ENCODE measurements around the gene TTBK1.

The TTBK1 gene

DNA sequence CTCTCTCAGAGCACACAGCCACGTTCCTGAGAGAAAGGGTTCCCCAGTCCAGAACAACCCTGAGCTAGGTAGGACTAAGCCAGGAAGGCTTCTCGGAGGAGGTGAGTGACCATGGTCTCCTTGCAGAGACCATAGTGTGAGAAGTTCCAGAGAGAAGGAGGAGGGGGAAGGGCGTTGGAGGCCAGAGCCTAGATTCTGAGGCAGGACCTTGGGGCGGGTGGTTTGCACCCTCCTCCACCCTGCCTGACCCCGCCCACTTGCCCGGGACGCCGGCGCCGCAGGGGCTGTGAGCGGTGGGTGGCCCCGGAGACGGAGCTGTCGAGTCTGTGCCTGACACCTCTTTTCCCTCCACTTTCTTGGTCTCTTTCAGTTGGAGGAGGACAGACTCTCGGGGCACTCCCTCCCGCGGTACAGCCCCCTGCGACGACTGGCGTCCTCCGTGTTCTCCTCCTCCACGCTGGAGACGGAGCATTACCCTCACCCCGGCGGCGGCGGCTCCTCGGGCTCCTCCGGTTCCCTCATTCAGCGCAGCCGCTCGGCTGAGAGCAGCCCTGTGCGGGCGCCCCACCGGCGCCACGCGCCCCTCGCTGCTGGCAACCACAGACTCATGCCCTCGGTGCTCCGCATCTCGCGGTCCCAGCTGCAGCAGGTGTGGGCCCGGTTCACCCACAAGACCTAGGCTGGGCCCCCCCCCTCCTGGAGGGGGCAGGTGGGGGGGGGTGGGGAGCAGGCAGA, 26.2 kb downstream of the TTBK1 start:
- DNase-seq (ENCODE audit: low read depth in 4 of 4, low spot score in 1 of 4): no peak

DNA sequence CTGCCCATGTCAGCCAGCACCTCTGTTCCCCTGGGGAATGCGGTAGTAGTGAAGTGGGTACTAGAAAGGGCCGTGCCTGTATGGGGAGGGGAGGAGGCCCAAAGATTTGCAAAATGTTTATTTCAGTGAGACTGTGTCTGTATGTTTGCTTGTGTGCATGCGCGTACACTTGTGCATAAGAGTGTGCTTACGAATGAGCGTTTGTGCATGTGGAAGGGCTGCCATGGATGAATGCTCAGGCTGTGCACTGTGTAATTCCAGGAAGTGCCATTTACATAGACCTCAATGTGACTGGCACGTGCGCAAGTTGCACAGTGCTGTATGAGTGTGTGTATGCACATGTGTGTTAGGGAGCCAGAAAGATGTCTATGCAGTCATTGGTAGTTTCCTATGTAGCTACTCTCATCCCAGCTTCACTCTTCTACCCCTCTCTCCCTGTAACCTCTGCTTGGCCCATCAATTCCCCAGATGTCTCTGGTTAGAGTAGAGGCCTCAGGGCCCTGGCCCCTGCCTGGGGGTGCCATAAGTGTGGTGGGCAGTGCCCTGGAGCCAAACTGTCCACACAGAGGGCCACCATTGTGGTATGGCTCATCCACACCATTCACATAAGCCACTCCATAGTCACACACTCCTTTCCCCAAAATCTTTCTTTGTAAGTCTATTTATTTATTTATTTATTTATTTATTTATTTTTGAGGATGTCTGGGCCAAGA, 28.0 kb downstream of the TTBK1 start:
- no peak for DNase-seq (ENCODE audit: low read depth in 4 of 4, low spot score in 1 of 4)

DNA sequence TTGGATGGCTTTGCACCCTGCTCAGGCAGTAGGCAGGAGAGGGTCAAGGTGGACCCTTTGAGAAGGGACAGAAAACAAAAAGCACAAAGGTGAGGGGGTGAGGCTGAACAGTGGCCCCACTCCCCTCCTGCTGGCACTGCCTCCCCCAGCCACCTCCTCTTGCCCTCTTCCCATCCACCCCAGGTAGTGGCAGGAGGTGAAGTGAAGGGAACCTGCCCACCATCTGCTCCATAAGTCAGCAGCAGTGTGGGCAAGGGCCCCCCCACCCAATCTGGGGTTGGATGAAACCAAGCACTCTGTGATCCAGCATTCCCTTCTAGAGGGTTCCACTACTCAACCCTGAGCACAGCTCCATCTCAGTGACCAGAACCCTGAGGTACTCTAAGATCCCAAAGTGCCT, 28.7 kb downstream of the TTBK1 start:
- DNase-seq (ENCODE audit: low read depth in 4 of 4, low spot score in 1 of 4): no peak

DNA sequence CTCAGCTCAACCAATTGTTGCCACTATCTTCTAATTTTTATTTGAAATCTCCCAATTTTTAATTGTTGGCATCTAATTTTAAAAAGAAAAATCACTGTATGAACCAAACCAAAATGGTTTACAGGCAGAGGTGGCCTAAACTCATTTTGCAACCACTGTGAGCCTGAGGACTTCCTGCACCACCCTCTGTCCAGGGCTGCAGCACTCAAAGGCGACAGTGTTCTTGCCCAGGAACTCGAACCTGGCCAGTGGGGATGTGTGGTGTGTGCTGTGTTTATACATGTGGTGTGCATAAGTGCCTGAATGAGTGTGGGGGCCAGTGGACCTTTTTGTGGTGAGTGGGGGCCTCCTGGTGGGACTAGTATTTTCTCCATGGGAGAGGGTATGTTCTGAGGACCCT, 30.4 kb downstream of the TTBK1 start:
- no peak for DNase-seq (ENCODE audit: low read depth in 4 of 4, low spot score in 1 of 4)

DNA sequence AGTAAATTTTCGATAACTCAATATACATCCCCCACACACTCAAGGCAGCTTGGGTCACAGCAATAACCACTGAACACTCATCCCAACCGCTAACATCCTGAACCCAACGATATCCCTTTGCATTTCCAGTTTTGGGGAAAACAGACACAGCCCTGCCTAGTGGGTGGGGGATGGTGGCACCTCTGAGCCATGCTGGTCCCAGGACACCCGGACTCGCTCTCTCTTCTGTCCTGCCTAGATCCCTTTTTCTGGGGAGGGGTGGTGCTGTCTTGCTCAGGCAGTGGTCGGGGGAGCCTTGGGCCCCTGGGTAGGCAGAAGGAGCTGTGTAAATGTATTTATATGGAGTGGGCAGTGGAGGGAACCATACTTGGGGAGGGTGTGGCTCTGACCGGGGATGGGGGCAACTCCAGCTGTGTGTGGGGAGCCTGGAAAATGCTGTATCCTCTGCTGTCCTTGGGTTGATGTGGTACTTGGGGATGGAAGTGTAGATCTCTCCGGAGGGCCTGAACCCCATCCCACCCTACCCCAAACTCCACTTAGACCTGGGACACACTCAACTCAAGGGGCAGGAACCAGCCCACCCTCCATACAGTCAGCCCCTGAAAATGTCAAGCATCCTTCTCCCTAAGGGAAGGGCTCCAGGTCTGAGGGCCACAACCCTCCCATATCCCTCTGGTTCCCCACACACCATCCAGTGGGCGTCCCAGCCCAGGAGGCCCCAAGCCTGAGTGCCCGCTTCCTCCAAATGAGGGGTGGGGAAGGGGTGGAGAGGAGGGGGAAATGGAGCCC, 31.0 kb downstream of the TTBK1 start:
- no peak for DNase-seq (ENCODE audit: low read depth in 4 of 4, low spot score in 1 of 4)

DNA sequence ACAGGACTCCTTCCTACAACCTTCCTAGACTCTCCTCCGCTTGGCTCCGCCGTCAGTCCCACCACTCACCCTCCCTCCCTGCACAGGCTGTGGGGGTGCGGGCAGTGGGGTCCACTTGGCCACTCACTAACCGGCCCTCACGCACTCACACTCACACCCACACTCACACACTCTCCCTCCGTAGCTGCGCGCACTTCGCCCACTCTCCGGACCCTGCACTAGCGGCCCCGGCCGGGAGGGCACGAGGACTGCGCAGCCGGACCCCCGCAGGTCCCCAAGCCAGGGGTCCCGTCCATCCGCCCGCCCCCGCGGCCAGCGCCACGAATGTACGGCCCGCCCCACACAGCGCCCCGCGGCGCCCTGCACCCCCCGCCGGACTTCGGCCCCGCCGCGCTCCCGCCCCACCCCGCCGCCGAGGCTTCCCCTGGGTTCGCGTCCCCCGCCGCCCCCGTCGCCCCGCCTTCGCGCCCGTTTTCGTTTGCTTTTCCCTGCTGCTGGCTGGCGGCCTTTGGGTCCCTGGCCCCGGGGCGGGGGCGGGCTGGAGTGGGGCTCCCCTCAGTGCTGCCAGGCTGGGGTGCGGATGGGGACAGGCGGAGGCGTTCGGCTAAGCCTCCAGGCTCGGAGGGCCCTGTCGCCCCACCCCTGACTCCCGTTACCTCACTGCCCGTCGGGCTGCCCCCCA, 31.8 kb downstream of the TTBK1 start:
- DNase-seq (ENCODE audit: low read depth in 4 of 4, low spot score in 1 of 4): no peak

DNA sequence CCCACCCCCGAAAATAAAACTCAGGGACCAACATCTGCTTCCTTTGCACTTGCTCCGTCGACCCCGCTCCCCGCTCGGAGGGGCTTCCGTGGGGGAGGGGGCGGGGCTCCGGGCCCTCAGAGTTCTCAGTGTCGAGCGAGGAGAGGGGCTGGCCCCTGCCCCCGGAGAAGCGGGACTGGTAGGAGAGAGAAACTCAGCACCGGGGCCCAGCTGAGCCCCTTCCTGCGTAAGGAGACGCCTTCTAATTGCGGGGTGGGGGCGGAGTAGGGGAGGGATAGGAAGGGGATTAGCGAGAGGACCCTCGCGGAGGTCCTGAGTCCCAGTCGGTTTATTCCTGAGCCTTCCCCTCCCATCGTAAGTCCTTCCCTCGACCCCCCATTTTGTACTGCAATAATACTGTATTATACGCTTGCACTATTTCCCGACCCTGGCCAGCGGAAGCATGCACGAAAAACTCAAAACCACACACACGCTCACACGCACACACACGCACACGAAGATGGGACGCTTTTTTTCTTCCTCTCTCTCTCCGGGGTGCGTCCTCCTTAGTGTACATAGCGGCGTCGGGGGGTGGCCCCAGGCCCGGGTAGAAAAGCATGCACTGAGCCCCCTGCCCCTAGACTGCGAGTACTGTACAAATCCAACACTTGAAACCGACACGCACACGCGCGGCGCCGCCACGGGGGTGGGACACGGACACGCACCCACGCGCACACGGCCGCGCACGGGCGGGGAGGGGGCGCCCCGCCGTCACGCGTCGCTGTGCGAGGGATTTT, 32.7 kb downstream of the TTBK1 start:
- DNase-seq (ENCODE audit: low read depth in 4 of 4, low spot score in 1 of 4): no peak

DNA sequence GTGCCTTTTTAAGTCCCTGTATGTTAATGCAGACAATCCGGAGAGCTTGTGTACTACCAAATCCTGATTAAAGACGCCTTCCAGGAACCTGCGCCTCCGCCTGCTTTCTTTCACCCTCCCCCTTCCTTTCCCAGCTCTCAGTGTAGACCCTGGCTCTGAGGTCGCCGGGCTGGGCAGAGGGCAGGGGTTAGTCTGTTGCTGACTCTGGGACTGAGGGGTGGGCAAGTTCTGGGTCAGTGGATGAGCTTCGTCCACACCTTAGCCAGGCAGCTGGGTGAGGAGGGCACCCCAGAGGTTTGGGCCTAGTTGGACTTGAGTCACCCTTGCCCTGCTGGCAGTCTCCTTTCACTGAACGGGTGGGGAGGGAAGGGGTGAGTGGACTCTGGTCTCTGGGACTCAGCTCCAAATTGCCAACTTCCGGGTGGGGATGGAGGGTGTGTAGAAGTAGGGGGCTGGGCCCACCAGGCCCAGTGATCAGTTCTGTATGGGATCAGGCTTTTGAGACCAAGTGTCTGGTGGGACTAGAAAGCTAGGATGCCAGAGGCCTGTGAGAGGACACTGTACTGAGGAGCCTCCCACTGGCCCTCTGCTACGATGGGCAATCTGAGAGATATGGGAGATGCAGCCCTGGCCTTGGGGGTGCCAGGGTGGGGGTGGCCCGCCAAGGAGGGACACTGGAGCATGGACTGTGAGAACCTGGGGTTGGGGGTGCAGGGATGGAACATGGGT, 33.5 kb downstream of the TTBK1 start:
- DNase-seq (ENCODE audit: low read depth in 4 of 4, low spot score in 1 of 4): no peak

DNA sequence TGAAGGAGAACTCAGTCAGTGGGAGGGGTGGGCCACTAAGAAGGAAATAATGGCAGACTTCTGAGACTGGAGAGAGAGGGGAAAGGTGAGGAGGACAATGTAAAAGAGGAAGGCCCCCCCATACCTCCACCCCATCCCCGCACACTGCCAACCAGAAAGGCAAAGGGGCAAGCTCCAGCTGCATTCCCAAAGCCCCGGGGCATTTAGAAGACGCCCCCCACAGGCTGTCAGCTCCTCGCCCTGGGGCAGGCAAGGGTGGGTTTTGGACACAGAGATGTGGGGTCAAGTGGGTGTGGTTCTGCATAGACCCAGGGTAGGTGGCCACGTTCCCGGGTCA, 34.0 kb downstream of the TTBK1 start:
- no peak for DNase-seq (ENCODE audit: low read depth in 4 of 4, low spot score in 1 of 4)

DNA sequence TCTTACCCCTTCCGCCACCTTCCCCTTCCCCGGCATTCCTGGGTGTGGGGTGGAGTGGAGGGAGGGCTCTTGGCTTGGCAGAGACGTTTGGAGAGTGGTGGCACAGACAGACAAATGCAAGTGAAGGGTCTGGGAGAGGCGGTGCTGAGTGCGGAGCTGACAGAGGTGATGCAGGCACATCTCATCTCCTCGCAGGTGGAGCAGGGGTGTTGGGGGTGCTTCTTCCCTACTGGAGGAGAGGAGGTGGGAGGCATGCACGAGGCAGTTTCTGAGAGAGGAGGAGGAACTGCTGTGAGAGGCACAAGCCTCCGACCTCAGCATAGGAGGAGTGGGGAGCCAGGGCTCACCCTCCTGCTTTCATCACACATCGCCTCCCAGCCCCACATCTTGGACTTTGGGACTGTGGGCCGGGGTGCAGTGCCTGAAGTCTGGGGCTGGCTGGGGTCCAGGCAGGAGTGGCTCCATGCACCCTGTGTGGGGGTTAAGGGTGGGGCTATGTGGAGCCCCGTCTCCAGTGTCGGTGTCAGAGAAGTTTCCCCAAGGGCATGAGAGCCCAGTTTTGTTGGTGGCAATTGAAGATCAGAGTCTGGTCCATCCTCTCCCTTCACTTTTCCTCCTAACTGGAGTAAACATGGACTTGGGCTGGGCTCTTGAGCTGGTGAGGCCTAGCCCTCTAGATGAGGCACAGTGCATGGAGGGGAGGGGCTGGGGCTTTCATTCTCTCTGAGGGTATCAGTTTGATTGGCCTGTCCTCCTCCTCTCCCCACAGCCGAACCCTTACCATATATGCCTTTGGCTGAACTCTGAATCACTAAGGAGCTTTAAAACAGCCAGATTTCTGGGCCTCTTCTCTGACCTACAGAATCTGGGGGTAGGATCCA, 34.6 kb downstream of the TTBK1 start:
- no peak for DNase-seq (ENCODE audit: low read depth in 4 of 4, low spot score in 1 of 4)

DNA sequence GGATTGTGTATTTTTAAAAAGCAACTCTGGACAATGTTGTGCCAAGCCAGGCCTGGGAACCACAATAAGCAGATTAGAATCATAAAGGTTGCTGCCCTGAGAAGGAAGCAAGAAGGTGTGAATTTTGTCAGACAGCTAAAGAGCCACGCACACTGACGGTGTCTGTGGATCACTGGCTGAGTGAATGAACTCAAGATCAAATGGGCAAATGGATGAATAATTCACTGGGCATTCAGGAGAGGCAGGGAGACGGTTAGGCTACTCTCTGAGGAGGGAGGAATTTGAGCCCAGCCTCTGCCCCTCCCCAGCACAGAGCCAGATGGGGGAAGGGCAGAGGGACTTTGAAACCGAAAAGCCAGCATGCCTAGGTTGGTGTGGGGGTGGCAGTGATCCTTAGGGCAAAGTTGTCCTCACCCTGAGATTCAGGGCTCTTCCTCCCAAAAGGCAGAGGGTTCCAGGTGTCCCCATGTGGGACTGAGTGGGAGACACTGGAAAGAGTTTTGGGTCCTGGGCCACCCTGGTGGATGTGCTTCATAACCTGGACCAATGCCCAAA, 35.3 kb downstream of the TTBK1 start:
- DNase-seq (ENCODE audit: low read depth in 4 of 4, low spot score in 1 of 4): no peak

DNA sequence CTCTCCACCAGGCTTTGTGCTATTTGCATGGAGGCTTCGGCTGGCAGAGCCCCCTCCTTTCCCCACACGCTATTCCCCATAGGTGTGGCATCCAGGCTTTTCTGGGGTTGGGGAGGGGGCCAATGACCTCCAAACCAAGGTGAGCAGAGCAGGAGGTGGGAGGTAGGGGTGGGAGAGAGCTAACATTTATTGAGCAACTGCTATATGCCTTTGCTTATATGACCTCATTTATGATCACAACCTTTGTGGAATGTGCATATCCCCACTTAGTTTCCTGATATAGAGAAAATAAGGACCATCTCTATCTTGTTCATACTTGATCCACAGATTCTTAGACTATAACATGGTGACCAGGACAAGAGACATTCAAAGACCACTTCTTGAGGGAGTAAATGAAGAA, 37.0 kb downstream of the TTBK1 start:
- no peak for DNase-seq (ENCODE audit: low read depth in 4 of 4, low spot score in 1 of 4)

DNA sequence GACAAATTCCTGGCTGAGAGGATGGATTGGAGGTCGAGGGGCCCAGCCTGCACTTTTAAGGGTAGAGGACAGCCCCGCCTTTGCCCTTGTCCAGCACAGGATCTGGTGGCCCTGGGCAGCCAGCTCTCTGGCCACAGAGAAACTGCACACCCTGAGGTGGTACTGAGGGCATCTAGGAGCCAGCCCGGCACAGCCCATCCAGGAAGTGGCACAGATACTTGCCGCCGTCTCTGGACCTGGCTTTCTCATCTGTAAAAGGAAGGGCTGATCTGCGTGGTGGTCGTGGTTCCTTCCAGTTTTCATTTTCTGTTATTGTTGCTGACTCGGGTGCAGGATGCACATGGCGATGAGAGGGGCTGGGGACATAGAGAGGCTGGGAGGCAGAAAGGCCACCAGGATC, 38.8 kb downstream of the TTBK1 start:
- no peak for DNase-seq (ENCODE audit: low read depth in 4 of 4, low spot score in 1 of 4)

DNA sequence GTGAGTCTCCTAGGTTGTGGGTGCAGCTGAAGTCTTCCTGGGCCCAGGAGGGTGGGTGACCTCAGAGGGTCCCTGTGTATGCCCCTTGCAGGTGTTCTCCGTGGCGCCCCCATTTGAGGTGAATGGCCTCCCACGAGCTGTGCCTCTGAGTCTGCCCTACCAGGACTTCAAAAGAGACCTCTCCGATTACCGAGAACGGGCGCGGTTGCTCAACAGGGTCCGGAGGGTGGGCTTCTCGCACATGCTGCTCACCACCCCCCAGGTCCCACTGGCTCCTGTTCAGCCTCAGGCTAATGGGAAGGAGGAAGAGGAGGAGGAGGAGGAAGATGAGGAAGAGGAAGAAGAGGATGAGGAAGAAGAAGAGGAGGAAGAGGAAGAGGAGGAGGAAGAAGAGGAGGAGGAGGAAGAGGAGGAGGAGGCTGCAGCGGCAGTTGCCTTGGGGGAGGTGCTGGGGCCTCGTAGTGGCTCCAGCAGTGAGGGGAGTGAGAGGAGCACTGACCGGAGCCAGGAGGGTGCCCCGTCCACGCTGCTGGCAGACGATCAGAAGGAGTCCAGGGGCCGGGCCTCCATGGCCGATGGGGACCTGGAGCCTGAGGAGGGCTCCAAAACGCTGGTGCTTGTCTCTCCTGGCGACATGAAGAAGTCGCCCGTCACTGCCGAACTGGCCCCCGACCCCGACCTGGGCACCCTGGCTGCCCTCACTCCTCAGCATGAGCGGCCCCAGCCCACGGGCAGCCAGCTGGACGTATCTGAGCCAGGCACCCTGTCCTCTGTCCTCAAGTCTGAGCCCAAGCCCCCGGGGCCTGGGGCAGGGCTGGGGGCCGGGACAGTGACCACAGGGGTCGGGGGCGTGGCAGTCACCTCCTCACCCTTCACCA, 39.6 kb downstream of the TTBK1 start:
- no peak for DNase-seq (ENCODE audit: low read depth in 4 of 4, low spot score in 1 of 4)

DNA sequence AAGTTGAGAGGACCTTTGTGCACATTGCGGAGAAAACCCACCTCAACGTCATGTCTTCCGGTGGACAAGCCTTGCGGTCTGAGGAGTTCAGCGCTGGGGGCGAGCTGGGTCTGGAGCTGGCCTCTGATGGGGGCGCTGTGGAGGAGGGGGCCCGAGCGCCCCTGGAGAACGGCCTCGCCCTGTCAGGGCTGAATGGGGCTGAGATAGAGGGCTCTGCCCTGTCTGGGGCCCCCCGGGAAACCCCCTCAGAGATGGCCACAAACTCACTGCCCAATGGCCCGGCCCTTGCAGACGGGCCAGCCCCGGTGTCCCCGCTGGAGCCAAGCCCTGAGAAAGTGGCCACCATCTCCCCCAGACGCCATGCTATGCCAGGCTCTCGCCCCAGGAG, 40.2 kb downstream of the TTBK1 start:
- DNase-seq (ENCODE audit: low read depth in 4 of 4, low spot score in 1 of 4): no peak

DNA sequence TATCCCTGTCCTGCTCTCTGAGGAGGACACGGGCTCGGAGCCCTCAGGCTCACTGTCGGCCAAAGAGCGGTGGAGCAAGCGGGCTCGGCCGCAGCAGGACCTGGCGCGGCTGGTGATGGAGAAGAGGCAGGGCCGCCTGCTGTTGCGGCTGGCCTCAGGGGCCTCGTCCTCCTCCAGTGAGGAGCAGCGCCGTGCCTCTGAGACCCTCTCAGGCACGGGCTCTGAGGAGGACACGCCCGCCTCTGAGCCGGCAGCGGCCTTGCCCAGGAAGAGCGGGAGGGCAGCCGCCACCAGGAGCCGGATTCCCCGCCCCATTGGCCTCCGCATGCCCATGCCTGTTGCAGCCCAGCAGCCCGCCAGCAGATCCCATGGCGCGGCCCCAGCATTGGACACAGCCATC, 40.6 kb downstream of the TTBK1 start:
- DNase-seq (ENCODE audit: low read depth in 4 of 4, low spot score in 1 of 4): no peak

DNA sequence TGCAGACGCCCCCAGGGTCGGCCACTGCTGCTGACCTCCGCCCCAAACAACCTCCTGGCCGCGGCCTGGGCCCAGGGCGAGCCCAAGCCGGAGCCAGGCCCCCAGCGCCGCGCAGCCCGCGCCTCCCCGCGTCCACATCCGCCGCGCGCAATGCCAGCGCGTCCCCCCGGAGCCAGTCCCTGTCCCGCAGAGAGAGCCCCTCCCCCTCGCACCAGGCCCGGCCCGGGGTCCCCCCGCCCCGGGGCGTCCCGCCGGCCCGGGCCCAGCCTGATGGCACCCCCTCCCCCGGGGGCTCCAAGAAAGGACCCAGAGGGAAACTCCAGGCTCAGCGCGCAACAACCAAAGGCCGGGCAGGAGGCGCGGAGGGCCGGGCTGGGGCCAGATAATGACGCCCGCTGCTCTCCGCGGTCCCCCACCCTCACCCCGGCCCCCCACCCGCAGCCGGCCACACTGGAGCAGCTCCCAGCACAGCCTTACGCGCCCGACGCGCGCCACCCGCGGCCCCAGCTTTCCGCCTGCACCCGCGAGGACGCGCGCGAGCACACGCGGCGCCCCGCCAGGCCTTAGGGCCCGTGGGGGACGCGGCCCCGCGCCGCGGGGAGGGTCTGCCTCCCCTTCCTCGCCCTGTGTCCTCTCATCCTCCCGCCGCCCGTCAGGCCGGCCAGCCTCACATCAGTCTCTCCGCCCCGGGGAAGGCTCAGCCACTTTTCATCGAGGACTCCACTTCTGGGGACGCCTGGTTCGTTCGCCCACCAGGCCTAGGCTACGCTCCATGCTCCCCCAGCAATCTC, 41.9 kb downstream of the TTBK1 start:
- DNase-seq (ENCODE audit: low read depth in 4 of 4, low spot score in 1 of 4): no peak
